GM18502 (cell line): ENCODE data around the gene IL12RB2.

ENCODE experiments used
- ATAC-seq: cut with Tn5 transposase; IDR thresholded peaks from one replicate; pipeline ENCODE4 v1.9.1; 2021; ENCODE audit warnings: mild to moderate bottlenecking; ENCODE audit not compliant: unreplicated experiment, poor library complexity

Gene IL12RB2

DNA sequence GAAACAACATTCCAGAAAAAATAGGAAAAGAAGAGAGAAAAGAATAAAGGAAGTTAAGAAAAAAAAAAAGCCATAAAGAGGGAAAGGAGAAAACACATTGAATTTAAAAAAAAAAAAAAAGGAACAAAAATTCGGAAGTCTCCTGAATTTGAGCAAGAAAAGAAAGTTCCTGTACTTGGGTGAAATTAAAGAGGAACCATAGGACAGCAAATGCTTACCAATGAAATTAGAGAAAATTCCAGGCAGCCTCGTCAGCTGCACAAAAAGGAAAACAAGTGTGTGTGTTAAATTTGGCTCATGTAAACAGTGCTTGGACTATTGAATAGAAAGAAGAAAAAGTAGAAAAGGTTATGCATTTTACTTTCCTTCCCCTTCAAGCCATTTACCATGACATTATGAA lies 4.9 kb downstream of the IL12RB2 start:
- no peak for ATAC-seq

DNA sequence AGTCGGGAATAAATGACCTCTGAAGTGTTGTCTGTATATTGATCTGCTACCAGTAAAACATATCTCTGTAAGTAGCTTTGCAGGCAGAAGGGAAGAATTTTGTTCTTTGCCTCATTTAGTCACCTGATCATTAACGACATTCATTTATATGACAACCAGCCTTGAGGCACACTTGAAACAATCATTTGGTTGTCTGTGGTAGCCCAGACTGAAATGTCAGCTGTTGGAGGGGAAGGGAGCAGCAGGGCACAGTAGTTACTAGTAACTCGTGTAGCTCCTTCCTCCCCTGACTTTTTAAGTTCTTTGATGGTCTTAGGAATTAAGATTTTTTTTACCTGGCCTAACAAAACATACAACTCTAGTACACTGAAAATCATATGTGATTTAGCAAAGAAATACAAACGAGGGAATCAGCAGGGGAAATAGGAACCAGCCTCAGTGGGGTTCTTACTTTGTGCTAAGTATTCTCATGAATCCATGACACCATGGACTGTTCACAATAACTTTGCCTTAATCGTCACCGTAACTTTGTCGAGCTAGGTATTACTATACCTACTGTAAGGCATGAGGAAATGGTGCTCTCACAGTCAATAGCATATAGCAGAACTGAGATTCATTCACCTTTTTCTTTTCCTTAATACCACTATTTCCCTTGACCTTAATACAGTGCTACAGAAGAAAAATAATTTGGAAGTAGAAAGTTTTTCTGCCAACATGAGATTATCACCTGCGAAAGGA lies 6.4 kb downstream of the IL12RB2 start:
- ATAC-seq: no peak

DNA sequence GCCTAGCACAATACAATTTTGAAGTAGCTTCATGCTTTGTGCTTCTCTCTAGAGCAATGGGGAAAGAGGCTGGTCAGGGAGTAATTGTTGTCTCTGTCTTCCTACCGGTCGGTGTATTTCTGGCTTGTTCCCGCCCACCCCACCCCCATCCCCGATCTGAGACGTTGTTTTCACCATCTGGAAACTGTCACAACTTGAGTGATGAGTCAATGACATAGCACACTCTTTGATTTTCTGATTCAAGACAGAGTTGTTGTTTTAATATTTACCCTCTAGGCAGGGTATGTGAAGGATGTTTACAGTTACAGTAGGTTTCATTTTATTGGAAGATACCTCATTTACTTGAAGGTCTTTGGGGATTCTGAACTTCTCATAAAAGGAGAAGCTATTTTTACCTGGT lies 7.0 kb downstream of the IL12RB2 start:
- no peak for ATAC-seq

GRCh38 chr1:67316180-67316902 lies 8.7 kb downstream of the IL12RB2 start:
- no peak for ATAC-seq

DNA sequence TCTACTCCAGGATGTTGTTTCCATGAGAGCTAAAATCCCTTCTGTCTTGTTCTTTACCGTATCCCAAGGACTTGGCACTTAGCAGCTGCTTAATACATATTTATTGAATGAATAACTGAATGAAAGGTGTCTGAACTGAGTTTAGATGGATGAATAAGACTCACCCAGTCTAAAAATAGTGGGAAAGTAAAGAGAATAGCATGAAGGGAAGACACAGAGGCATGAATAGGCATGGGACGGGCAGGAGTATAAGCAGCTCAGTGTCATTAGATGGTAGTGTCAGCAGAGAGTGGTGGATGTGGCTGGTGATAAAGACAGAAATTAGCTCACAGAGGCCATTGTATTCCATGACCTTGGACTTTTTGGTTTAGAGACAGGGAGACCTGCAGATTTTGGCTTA lies 9.2 kb downstream of the IL12RB2 start:
- no peak for ATAC-seq

GRCh38 chr1:67317803-67318202 lies 10.1 kb downstream of the IL12RB2 start:
- ATAC-seq: no peak

DNA sequence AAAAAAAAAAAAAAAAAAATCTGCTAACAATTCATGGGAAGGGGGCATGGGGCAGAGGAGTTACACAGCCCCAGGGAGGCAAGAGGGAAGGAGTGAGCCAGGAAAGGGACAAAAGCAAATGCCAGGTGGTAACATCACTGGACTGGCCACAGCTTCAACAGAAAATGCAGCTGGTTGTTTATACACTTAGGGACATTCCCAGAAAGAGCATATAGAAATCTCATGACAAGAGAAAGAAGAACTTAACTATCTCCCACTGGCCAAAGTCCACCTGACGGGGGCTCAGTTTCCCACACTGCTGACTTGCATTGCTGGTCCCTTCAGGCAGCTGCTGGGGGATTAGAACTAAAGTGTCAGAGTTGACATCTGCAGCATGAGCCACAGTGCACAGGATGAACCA lies 14.8 kb downstream of the IL12RB2 start:
- ATAC-seq: no peak

DNA sequence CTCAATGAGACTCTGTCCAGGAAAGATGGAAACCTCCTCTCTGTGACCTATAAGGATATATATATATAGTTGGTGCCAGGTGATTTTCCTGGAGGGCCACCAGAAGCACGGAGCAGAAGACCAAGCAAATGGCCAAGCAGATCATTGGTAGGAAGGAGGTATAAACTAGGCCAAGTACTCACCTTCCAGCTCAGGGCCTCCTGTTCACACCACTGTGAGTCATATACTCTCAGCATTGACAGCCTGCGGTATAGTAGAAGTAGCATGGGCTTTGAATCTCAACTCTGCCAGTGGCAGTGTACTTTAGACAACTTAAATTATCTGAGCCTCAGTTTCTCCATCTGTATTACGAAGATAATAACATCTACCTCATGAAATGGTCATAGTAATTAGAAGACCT lies 15.4 kb downstream of the IL12RB2 start:
- no peak for ATAC-seq

GRCh38 chr1:67324068-67324467 lies 16.4 kb downstream of the IL12RB2 start:
- no peak for ATAC-seq

DNA sequence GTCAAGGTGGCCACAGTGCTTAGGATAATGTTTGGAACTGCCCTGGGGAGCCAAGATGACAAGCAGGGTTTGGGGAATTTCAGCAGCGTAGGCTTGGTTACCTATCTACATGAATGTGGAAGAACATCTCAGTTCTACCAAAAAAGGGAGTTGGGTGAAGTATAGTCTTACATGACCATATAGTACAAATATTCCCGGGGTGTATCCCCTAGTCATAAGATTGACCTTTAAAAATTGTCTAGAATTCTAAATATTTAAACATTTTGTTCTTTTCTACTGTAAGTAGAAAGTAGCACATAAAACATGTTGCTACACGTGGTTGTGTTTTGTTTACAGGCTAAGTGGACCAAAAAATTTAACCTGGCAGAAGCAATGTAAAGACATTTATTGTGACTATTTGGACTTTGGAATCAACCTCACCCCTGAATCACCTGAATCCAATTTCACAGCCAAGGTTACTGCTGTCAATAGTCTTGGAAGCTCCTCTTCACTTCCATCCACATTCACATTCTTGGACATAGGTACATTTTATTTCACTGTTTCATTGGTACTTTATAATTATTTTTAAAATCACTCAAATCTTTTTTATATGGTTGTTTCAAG lies 20.3 kb downstream of the IL12RB2 start:
- no peak for ATAC-seq

DNA sequence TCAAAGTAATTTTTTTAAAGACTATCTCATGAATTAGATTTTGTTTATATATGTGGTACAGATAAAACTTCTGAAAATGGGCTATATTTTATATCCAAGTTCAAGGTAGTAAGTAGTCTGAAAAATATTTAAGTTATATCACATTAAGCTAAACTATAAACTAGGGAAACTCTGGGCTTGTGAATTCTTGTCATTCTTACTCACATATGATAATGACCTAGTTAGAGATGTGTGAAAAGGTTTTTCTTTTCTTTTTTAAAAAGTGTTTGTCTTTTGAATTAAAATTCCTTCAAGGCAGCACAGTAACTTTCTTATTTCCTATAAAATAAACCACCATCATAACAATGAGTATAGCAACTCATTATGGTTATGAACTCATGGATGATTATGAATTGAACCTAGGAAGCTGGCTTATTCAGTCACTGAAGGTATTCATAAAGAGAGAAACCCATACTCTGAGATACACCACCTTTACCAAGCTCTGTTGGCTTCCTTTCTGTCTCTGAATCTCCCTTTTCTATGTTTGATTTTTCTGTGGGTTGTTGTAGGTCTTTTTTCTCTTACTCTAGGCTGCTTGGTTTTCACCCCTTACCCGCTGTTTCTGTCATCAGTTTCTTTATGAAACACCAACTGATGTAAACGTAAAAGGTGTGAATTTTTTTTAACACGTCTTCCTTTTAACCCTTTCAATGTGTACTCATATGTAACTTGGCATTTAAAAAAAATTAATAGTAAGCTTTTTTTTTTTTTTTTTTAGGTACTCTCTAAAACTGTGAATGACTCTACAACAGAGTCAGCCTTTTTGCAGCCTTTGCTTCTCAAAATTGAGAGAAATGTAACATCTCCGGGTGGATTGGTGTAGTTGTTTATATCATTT lies 25.2 kb downstream of the IL12RB2 start:
- peak; percentile 93 for ATAC-seq

GRCh38 chr1:67333603-67334002 lies 25.9 kb downstream of the IL12RB2 start:
- ATAC-seq: no peak

DNA sequence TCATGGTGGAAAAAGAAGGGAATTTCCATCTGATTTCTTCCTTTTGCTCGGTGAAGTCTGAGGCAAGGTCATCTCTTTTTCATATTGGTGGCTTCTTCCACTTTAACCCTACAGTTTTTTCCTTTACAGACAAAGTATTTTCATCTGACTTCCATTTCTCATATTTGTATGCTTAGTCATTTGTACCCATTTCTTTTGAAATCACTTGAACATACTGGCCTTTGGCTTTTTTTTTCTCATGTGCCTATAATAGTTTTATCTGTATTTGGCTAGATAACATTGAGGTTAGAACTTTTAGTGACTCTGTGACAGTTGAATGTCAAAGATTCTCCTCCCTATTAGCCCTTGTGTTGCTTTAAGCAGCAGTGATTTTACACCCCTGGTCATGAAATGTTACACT lies 27.7 kb downstream of the IL12RB2 start:
- no peak for ATAC-seq

- ATAC-seq: no peak
These were observed 28.5 kb downstream of the IL12RB2 start for GRCh38 chr1:67336157-67336556.

DNA sequence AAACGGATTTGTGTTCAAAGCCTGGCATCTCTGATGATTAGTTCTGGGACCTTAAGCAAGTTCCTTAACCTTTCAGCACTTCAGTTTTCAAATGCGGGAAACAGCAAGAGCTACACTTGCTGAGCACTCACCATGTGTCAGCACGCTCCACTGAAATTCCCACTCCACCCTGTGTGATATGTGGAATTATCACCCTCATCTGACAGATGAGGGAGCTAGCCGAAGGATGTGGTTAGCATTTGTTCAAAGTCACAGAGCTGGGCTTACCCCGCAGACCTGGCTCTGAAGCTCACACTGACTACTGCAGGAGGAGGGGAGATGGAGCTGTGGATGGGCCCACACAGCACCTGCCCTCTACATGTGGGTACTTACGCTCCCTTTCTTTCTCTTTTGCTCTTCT lies 29.1 kb downstream of the IL12RB2 start:
- ATAC-seq: no peak

GRCh38 chr1:67338642-67339041 lies 31.0 kb downstream of the IL12RB2 start:
- ATAC-seq: peak; percentile 45

GRCh38 chr1:67339623-67340343 lies 32.1 kb downstream of the IL12RB2 start:
- ATAC-seq: peak; percentile 54

GRCh38 chr1:67342076-67342890 lies 34.6 kb downstream of the IL12RB2 start:
- ATAC-seq: peak; percentile 32

DNA sequence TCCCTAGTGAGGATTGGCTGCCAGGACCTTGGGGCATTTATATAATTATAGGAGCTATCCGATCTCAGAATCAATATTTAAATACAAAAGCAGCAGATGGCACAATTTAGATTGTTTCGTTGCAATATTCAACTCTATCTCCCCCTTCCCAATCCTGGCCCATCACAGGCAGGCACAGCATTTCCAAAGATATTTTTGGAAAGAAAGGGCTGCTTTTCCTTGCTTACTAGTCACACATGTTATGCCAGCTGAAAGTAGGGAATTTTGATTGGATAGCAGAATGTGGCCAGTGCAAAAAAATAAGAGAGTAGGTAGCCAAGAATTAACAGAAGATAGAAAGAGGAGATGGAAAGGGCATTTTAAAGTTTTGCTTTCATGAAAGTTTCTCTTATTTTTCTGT lies 37.9 kb downstream of the IL12RB2 start:
- no peak for ATAC-seq
